ENCODE data around the gene TUBGCP3. TPM values are rescaled to one million over a fixed set of nuclear protein-coding genes. Genes with fewer than 3 reads are reported as not detected.

Gene TUBGCP3
- total RNA-seq, 1 donor from 2014 or later = 16.3 TPM

- H3K27ac Mint-ChIP-seq (ENCODE audit: unreplicated experiment) = no peak overlapping the region
These were observed 133.9 kb downstream of the TUBGCP3 start for GRCh38 chr13:112453874-112454647.

GRCh38 chr13:112453207-112453829, 134.6 kb downstream of the TUBGCP3 start:
- no peak for TF ChIP-seq CTCF (IDR thresholded peaks at IDR 0.05)
- peaks cover 3% of the 10 kb centered on the region for H3K27me3 Mint-ChIP-seq (ENCODE audit: low read depth)
- no peaks in the 10 kb centered on the region for H3K9me3 Mint-ChIP-seq (ENCODE audit: low read depth)
- no peak overlapping the region for H3K27ac Mint-ChIP-seq (ENCODE audit: unreplicated experiment)
- no peak overlapping the region for H3K4me3 Mint-ChIP-seq (ENCODE audit: unreplicated experiment)
- no peak for DNase-seq (ENCODE audit: low spot score)
- no peaks in the 10 kb centered on the region for H3K36me3 Mint-ChIP-seq (ENCODE audit: low read depth)
- no peaks in the 10 kb centered on the region for H3K4me1 Mint-ChIP-seq (ENCODE audit: low read depth)

More at GRCh38 chr13:112453874-112454647, 133.9 kb downstream of the TUBGCP3 start:
- Mint-ChIP-seq H3K4me3 (ENCODE audit: unreplicated experiment) (no peak overlapping the region), H3K27me3 (ENCODE audit: low read depth) (peaks cover 4% of the 10 kb centered on the region), H3K9me3 (ENCODE audit: low read depth) (peaks cover 7% of the 10 kb centered on the region), H3K4me1 (ENCODE audit: low read depth) (no peaks in the 10 kb centered on the region), H3K36me3 (ENCODE audit: low read depth) (peaks cover 4% of the 10 kb centered on the region)
- no peak for DNase-seq (ENCODE audit: low spot score)
- no peak for TF ChIP-seq CTCF (IDR thresholded peaks at IDR 0.05)

- Mint-ChIP-seq H3K9me3 (ENCODE audit: low read depth) (no peaks in the 10 kb centered on the region), H3K4me1 (ENCODE audit: low read depth) (no peaks in the 10 kb centered on the region), H3K27me3 (ENCODE audit: low read depth) (peaks cover 3% of the 10 kb centered on the region), H3K4me3 (ENCODE audit: unreplicated experiment) (no peak overlapping the region), H3K36me3 (ENCODE audit: low read depth) (no peaks in the 10 kb centered on the region), H3K27ac (ENCODE audit: unreplicated experiment) (no peak overlapping the region)
- no peak for DNase-seq (ENCODE audit: low spot score)
- no peak for TF ChIP-seq CTCF (IDR thresholded peaks at IDR 0.05)
These were observed 135.4 kb downstream of the TUBGCP3 start for GRCh38 chr13:112452380-112453206.

GRCh38 chr13:112451512-112452379, 136.2 kb downstream of the TUBGCP3 start:
- no peak for DNase-seq (ENCODE audit: low spot score)
- Mint-ChIP-seq H3K36me3 (ENCODE audit: low read depth) (peaks cover 2% of the 10 kb centered on the region), H3K9me3 (ENCODE audit: low read depth) (no peaks in the 10 kb centered on the region), H3K27me3 (ENCODE audit: low read depth) (peaks cover 9% of the 10 kb centered on the region), H3K4me1 (ENCODE audit: low read depth) (no peaks in the 10 kb centered on the region), H3K4me3 (ENCODE audit: unreplicated experiment) (no peak overlapping the region), H3K27ac (ENCODE audit: unreplicated experiment) (no peak overlapping the region)
- no peak for TF ChIP-seq CTCF (IDR thresholded peaks at IDR 0.05)

Data from chondrocyte (in vitro differentiated cells).